ENCODE results near the gene PPP3CA. TPM values are rescaled to one million over a fixed set of nuclear protein-coding genes. Genes with fewer than 3 reads are reported as not detected.
A peak's percentile ranks its signal among the peaks of the same experiment; 100 is the strongest.

Gene PPP3CA
- total and polyA plus RNA-seq, 2 donors from 2014 or later: 6.9 to 31.5 TPM

DNA sequence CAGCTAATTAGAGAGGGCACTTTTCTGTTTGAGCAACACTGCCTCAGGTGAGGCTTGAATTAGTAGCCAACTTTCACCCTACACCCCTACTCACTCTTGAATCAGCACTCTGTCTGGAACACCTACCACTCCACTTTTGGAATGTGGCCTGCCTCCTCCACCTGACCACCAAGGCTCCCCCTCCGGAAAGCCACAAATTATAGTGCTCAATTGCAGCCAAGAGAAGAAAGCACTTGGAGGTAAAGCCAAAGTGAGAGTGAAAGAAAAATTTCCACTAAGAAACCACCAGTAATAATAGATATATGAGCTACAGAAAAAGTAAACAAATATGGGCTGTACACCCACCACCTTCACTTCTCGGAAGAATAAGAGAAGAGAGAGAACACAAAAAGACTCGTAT lies 41.1 kb downstream of the PPP3CA start:
- no peak overlapping the region for H3K4me3 ChIP-seq (ENCODE audit: low read length in 3 of 3)
- H3K27ac ChIP-seq (ENCODE audit: low read depth in 2 of 2, low read length in 2 of 2): no peak overlapping the region
- peaks cover 0 to 6% (median 0%) of the 10 kb centered on the region in 3 donors for H3K4me1 ChIP-seq (ENCODE audit: control insufficient read depth in 2 of 3, insufficient read depth in 2 of 3, low read depth in 1 of 3, low read length in 3 of 3)
- H3K9ac ChIP-seq (ENCODE audit: low read length in 3 of 3): no peak overlapping the region
- H3K36me3 ChIP-seq (ENCODE audit: control insufficient read depth in 2 of 3, insufficient read depth in 3 of 3, low read length in 3 of 3): no peaks in the 10 kb centered on the region
- no peak for TF ChIP-seq CTCF (IDR thresholded peaks at IDR 0.05; ENCODE audit: borderline replicate concordance, extremely low read depth, insufficient read depth)
- intact Hi-C loops (cut with DNase I): no loop called here
- no peaks in the 10 kb centered on the region for H3K27me3 ChIP-seq (ENCODE audit: control insufficient read depth, insufficient read depth, low read length)
- DNase-seq (peak in 1 of 5 donors; percentile 42), FAIRE-seq (no peak)
- no peaks in the 10 kb centered on the region for H3K9me3 ChIP-seq (ENCODE audit: control insufficient read depth in 2 of 3, insufficient read depth in 1 of 3, low read length in 3 of 3)

DNA sequence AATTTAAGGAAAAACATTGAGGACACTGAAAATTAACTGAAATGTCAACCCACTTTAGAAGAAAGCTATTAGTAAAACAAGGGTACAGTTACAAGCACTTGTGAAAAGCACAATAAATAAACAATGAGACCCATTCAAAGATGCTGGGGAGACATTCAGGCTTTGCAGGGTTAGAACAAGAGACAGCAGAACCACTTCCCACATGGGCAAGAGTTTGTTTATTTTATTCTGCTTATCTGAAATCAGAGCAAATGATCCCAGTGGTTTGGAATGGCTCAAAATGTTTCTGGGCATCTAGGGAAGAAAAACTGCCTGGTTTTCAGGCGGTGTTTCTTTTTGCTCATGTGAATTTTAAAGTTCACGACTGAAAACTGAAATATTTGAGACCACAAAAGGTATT lies 42.4 kb downstream of the PPP3CA start:
- intact Hi-C loops (cut with DNase I): no loop called here
- no peak for TF ChIP-seq CTCF (IDR thresholded peaks at IDR 0.05; ENCODE audit: borderline replicate concordance, extremely low read depth, insufficient read depth)
- H3K4me3 ChIP-seq (ENCODE audit: low read length in 3 of 3): no peak overlapping the region
- H3K27me3 ChIP-seq (ENCODE audit: control insufficient read depth, insufficient read depth, low read length): no peaks in the 10 kb centered on the region
- H3K36me3 ChIP-seq (ENCODE audit: control insufficient read depth in 2 of 3, insufficient read depth in 3 of 3, low read length in 3 of 3): no peaks in the 10 kb centered on the region
- FAIRE-seq (no peak), DNase-seq (peak in 1 of 5 donors; percentile 23)
- H3K9me3 ChIP-seq (ENCODE audit: control insufficient read depth in 2 of 3, insufficient read depth in 1 of 3, low read length in 3 of 3): no peaks in the 10 kb centered on the region
- H3K27ac ChIP-seq (ENCODE audit: low read depth in 2 of 2, low read length in 2 of 2): no peak overlapping the region
- peaks cover 0 to 6% (median 0%) of the 10 kb centered on the region in 3 donors for H3K4me1 ChIP-seq (ENCODE audit: control insufficient read depth in 2 of 3, insufficient read depth in 2 of 3, low read depth in 1 of 3, low read length in 3 of 3)
- H3K9ac ChIP-seq (ENCODE audit: low read length in 3 of 3): no peak overlapping the region

GRCh38 chr4:101299899-101300540 lies 47.3 kb downstream of the PPP3CA start:
- DNase-seq (no peak), FAIRE-seq (no peak)
- Histone ChIP-seq H3K4me1 (ENCODE audit: control insufficient read depth in 2 of 3, insufficient read depth in 2 of 3, low read depth in 1 of 3, low read length in 3 of 3) (no peaks in the 10 kb centered on the region), H3K9me3 (ENCODE audit: control insufficient read depth in 2 of 3, insufficient read depth in 1 of 3, low read length in 3 of 3) (no peaks in the 10 kb centered on the region), H3K27ac (ENCODE audit: low read depth in 2 of 2, low read length in 2 of 2) (no peak overlapping the region), H3K9ac (ENCODE audit: low read length in 3 of 3) (no peak overlapping the region), H3K4me3 (ENCODE audit: low read length in 3 of 3) (no peak overlapping the region), H3K27me3 (ENCODE audit: control insufficient read depth, insufficient read depth, low read length) (no peaks in the 10 kb centered on the region), H3K36me3 (ENCODE audit: control insufficient read depth in 2 of 3, insufficient read depth in 3 of 3, low read length in 3 of 3) (no peaks in the 10 kb centered on the region)
- intact Hi-C loops (cut with DNase I): no loop called here
- TF ChIP-seq CTCF (IDR thresholded peaks at IDR 0.05; ENCODE audit: borderline replicate concordance, extremely low read depth, insufficient read depth): no peak

GRCh38 chr4:101299021-101299420 lies 48.3 kb downstream of the PPP3CA start:
- FAIRE-seq (no peak), DNase-seq (no peak)
- Histone ChIP-seq H3K9ac (ENCODE audit: low read length in 3 of 3) (no peak overlapping the region), H3K27me3 (ENCODE audit: control insufficient read depth, insufficient read depth, low read length) (no peaks in the 10 kb centered on the region), H3K4me3 (ENCODE audit: low read length in 3 of 3) (no peak overlapping the region), H3K27ac (ENCODE audit: low read depth in 2 of 2, low read length in 2 of 2) (no peak overlapping the region), H3K4me1 (ENCODE audit: control insufficient read depth in 2 of 3, insufficient read depth in 2 of 3, low read depth in 1 of 3, low read length in 3 of 3) (no peaks in the 10 kb centered on the region), H3K9me3 (ENCODE audit: control insufficient read depth in 2 of 3, insufficient read depth in 1 of 3, low read length in 3 of 3) (no peaks in the 10 kb centered on the region), H3K36me3 (ENCODE audit: control insufficient read depth in 2 of 3, insufficient read depth in 3 of 3, low read length in 3 of 3) (no peaks in the 10 kb centered on the region)
- intact Hi-C loops (cut with DNase I): no loop called here
- no peak for TF ChIP-seq CTCF (IDR thresholded peaks at IDR 0.05; ENCODE audit: borderline replicate concordance, extremely low read depth, insufficient read depth)
